ENCODE data around the gene ASIC4. TPM values are rescaled to one million over a fixed set of nuclear protein-coding genes. Genes with fewer than 3 reads are reported as not detected.

Gene ASIC4
- total RNA-seq, 1 donor from 2014 or later = 0.55 TPM

DNA sequence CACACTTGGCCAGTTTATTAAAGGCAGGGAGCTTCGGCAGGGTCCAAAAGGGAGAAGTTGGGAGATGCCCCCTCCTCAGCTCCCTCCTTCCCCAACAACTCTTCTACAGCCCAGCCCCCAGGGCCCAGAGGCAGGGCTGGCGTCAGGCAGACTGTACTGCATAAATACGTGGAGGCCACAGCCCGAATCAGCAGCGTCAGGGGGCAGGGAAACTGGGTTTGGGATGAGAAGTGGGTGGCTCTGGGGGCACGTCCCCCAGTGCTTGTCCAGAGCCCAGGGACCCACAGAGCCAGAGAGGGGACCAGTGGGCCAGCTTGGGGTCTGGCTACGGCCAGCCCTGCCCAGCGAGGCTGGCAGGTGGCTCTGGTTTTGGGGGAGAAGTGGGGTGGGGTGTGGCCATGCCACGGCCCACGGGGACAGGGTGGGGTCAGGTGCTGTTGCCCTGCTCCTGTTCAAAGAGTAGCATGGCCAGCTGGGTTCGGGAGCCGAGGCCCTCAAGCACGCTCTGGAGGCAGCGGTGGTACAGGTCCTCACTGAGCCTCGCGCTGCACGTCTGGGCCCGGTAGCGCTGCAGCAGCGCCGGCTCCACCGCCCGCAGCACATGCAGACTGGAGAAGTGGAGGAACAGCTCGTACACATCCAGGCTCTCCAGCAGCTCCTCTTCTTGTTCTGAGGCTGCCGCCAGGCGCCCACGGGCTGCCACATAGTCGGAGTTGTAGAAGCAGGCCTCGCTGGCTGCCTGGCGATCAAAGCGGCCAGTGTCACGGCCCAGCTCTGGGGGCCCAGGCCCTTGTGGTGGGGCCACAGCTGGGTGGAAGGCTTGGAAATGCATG, 24.9 kb downstream of the ASIC4 start:
- intact Hi-C loops (cut with DNase I) = no loop called here
- Histone ChIP-seq H3K27ac (no peak overlapping the region), H3K27me3 (no peaks in the 10 kb centered on the region), H3K4me3 (no peak overlapping the region), H3K36me3 (peaks cover 22% of the 10 kb centered on the region), H3K9me3 (no peaks in the 10 kb centered on the region), H3K4me1 (peaks cover 18% of the 10 kb centered on the region)
- ATAC-seq = no peak
- no peak for DNase-seq
- TF ChIP-seq, protein P1, sequence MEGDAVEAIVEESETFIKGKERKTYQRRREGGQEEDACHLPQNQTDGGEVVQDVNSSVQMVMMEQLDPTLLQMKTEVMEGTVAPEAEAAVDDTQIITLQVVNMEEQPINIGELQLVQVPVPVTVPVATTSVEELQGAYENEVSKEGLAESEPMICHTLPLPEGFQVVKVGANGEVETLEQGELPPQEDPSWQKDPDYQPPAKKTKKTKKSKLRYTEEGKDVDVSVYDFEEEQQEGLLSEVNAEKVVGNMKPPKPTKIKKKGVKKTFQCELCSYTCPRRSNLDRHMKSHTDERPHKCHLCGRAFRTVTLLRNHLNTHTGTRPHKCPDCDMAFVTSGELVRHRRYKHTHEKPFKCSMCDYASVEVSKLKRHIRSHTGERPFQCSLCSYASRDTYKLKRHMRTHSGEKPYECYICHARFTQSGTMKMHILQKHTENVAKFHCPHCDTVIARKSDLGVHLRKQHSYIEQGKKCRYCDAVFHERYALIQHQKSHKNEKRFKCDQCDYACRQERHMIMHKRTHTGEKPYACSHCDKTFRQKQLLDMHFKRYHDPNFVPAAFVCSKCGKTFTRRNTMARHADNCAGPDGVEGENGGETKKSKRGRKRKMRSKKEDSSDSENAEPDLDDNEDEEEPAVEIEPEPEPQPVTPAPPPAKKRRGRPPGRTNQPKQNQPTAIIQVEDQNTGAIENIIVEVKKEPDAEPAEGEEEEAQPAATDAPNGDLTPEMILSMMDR (IDR thresholded peaks at IDR 0.05) = no peak

DNA sequence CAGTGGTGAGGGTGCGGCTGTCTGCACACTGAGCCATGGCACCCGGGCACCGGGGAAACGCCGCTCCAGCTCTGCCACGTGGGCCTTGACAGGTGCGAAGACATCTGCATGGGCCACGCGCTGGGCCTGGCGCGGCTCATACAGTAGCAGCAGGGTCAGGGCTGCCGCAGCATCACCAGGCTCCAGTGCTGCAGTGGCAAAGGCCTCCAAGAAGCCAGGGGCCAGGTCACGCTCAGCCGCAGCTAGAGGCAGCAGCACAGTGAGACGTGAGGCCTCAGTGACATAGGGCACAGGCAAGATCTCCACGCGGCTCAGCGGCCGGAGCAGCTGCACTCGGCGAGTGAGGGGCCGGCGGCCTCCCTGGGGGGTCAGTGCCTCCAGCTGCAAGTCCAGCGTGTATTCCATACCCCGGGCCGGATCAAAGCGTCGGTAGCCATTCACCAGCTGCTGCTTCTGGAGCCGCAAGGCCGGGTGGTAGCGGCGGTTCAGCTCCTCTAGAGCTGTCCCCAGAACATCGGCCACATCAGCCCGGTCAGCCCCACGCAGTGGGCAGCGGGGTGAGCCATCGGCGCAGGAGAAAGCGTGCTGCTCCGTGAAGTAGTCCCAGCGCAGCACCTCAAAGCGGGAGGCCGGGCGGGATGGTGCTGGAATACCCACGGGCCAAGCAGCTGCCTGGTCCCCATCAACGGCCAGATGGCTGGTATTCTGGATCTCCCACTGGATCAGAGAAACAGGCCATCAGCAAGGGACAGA, 25.8 kb downstream of the ASIC4 start:
- DNase-seq = no peak

DNA sequence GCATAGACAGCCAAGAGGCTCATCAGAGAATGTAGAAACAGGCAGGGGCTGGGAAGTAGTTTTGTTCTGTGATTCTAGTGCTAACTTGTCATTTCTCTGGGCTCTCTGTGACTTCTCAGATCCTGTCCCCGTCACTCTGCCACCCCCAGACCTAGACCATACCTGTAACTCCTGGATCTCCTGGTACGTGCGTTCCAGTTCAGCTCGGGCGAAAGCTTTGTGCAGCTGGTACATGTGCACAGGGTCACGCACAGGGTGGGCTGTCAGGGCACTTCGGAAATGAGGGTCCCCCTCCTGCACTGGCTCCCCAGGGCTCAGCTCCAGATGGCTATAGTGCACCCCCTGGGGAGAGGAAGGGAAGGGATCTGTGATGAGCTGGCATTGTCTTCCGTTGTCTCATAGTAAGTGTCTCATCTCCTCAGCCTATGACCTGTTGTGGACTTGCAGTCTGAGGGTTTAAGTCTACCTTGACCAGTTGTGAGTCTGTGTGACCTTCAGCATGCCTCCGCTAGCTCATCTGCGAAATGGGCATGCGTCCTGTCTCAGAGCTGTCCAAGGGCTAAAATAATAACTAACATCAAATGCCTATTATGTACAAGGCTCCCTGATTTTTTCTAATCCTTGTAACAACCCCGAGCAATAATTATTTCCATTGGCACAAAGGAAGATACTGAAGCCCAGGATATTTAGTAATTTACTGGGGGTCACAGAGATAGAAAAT, 26.7 kb downstream of the ASIC4 start:
- Histone ChIP-seq H3K27ac (no peak overlapping the region), H3K27me3 (no peaks in the 10 kb centered on the region), H3K9me3 (no peaks in the 10 kb centered on the region), H3K36me3 (peaks cover 22% of the 10 kb centered on the region), H3K4me1 (peaks cover 24% of the 10 kb centered on the region), H3K4me3 (no peak overlapping the region)
- ATAC-seq (no peak), DNase-seq (no peak)
- intact Hi-C loops (cut with DNase I) = no loop called here
- TF ChIP-seq, protein P1 (IDR thresholded peaks at IDR 0.05) = no peak

More for the DNA sequence above, 25.8 kb downstream of the ASIC4 start:
- Histone ChIP-seq H3K27me3 (no peaks in the 10 kb centered on the region), H3K4me1 (peaks cover 24% of the 10 kb centered on the region), H3K9me3 (no peaks in the 10 kb centered on the region), H3K4me3 (no peak overlapping the region), H3K27ac (no peak overlapping the region), H3K36me3 (peaks cover 22% of the 10 kb centered on the region)
- TF ChIP-seq, protein P1 (IDR thresholded peaks at IDR 0.05) = no peak
- ATAC-seq = no peak
- intact Hi-C loops (cut with DNase I) = no loop called here

DNA sequence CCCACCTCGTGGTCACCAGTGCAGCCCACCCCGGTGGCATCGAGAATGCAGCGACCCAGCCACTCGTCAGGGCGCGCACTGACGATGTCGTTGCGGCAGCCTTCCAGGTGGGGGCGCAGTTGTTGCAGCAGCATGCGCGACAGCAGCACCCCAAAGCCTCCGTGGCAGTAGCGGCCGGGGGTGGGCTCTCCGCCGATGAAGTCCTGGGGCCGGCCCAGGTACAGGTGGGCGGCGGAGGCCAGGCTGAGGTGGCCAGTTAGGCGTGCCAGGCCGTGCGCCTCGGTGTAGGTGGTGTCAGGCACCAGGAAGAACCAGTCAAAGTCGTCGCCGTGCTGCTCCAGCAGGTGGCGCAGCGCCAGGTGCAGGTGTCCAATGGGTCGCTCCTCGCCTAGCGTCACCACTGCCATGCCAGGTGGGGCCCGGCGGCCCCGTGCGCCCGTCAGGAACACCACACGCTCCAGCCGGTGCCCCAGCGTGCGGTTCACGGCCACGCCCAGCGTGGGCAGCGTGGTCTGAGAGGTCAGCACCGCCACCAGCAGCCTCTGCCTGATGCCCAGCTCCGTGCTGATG, 27.4 kb downstream of the ASIC4 start:
- Histone ChIP-seq H3K27me3 (no peaks in the 10 kb centered on the region), H3K36me3 (peaks cover 22% of the 10 kb centered on the region), H3K27ac (peak overlapping the region; percentile 11), H3K4me3 (peak overlapping the region; percentile 70), H3K9me3 (no peaks in the 10 kb centered on the region), H3K4me1 (peaks cover 24% of the 10 kb centered on the region)
- ATAC-seq (peak; percentile 66), DNase-seq (peak; percentile 94)
- TF ChIP-seq, protein P1 (IDR thresholded peaks at IDR 0.05) = peak; percentile 86
- intact Hi-C loops (cut with DNase I) = no loop called here

DNA sequence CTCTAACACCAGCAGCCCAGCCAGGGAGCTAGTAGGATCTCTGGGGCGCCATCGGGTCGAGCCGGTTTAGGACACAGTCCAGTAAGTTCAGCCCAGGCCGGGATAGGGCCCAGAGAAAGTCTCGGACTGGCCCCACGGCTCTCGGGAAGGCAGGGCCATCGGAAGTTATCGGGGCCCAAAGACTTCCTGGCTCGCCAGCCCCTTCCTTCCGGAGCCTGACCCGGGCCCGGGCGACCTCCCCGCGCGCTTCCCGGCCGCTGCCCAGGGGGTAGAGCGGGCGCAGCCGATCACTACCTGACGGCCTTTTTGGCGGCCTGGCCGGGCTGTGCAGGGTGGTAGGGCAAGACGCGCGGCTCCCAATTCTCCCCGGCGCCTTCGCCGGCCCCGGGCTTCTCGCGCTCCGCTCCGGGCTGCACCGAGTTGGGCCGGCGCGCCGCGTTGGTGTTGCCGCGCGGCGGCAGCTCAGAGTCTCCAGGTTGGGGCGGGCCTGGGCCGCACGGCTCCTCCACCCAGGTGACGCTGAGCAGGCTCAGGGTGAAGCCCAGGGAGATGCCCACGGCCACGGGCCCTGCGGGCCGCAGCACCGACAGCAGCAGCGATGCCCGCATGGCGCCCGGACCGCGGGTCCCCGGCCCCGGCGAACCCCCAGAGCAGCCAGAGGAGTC, 28.8 kb downstream of the ASIC4 start:
- DNase-seq (peak; percentile 77), ATAC-seq (peak; percentile 38)
- TF ChIP-seq, protein P1 (IDR thresholded peaks at IDR 0.05) = no peak
- peaks cover 24% of the 10 kb centered on the region for H3K4me1 ChIP-seq
- H3K9me3 ChIP-seq = no peaks in the 10 kb centered on the region
- H3K4me3 ChIP-seq = peak overlapping the region; percentile 70
- peak overlapping the region; percentile 85 for H3K27ac ChIP-seq
- peaks cover 22% of the 10 kb centered on the region for H3K36me3 ChIP-seq
- intact Hi-C loops (cut with DNase I) = no loop called here
- no peaks in the 10 kb centered on the region for H3K27me3 ChIP-seq

Measured in upper lobe of right lung (tissue), 1 donor.